SK-N-SH (cell line): ENCODE results near the gene ANKH. TPM values are rescaled to one million over a fixed set of nuclear protein-coding genes. Genes with fewer than 3 reads are reported as not detected.

Source experiments
- CTCF ChIA-PET: fragments of 300-600, 350-600 bp; formaldehyde crosslinking; extraction: SDS; loops from one replicate; lab custom pipeline; 2021; lab: Yijun Ruan, JAX
- POLR2A ChIA-PET: fragments of 350-600 bp; sonication (Branson Sonifier 250); formaldehyde crosslinking; extraction: SDS; loops from one replicate; lab custom pipeline; 2020; ENCODE audit warnings: antibody characterized with exemption, inconsistent platforms; lab: Yijun Ruan, JAX
- DNase-seq: peaks from one replicate; pipeline ENCODE4 v3.0.0; 2012
- H2AFZ ChIP-seq: fragments of 200-600 bp; sonication (generic); 2 replicates; pipeline ENCODE4 v1.8.1; 2016; ENCODE audit warnings: antibody characterized with exemption, mild to moderate bottlenecking, low read depth
- H3F3A ChIP-seq: fragments of 200-600 bp; sonication (generic); replicated peaks from 2 replicates; pipeline ENCODE3; 2016; ENCODE audit warnings: antibody characterized with exemption, mild to moderate bottlenecking; ENCODE audit not compliant: insufficient read depth
- H3K27ac ChIP-seq, 2 experiments: fragments of 200-500 bp in 1 of 2; fragments of 200-600 bp in 1 of 2; sonication (Bioruptor generic) in 1 of 2; sonication (generic), shearing (Covaris generic) in 1 of 2; 2 replicates each; pipeline versions ENCODE4 v1.5.1 to v1.6.1; 2014 to 2016; ENCODE audit warnings: low read depth in 2 of 2, inconsistent platforms in 1 of 2, low read length in 1 of 2, mild to moderate bottlenecking in 1 of 2, mixed read lengths in 1 of 2
- H3K27me3 ChIP-seq: fragments of 200-600 bp; sonication (generic), shearing (Covaris generic); 2 replicates; pipeline ENCODE4 v1.6.1; 2016; ENCODE audit warnings: mixed run types; ENCODE audit not compliant: insufficient read depth
- H3K36me3 ChIP-seq, 2 experiments: fragments of 200-500 bp in 1 of 2; fragments of 200-600 bp in 1 of 2; sonication (Bioruptor generic) in 1 of 2; sonication (generic) in 1 of 2; replicated peaks in 1 of 2; 2 replicates each; pipeline versions ENCODE3 to v1.5.1; 2014 to 2016; ENCODE audit warnings: low read length in 1 of 2, mild to moderate bottlenecking in 1 of 2; ENCODE audit not compliant: insufficient read depth in 2 of 2, control insufficient read depth in 1 of 2
- H3K4me1 ChIP-seq, 2 experiments: fragments of 200-500 bp in 1 of 2; fragments of 200-600 bp in 1 of 2; sonication (Bioruptor generic) in 1 of 2; sonication (generic), shearing (Covaris generic) in 1 of 2; 2 replicates each; pipeline versions ENCODE4 v1.5.1 to v1.6.1; 2014 to 2016; ENCODE audit warnings: low read depth in 1 of 2, low read length in 1 of 2, mixed run types in 1 of 2; ENCODE audit not compliant: insufficient read depth in 2 of 2, control insufficient read depth in 1 of 2
- H3K4me2 ChIP-seq: fragments of 200-600 bp; sonication (generic), shearing (Covaris generic); 2 replicates; pipeline ENCODE4 v1.6.1; 2017; ENCODE audit warnings: mixed run types
- H3K4me3 ChIP-seq, 2 experiments: fragments of 200-500 bp in 1 of 2; fragments of 200-600 bp in 1 of 2; sonication (Bioruptor generic) in 1 of 2; sonication (generic), shearing (Covaris generic) in 1 of 2; 2 replicates each; pipeline versions ENCODE4 v1.5.1 to v1.8.1; 2014 to 2016; ENCODE audit warnings: low read depth in 2 of 2, inconsistent platforms in 1 of 2, low read length in 1 of 2, mild to moderate bottlenecking in 1 of 2, mixed read lengths in 1 of 2, moderate library complexity in 1 of 2
- H3K79me2 ChIP-seq: fragments of 200-600 bp; sonication (generic); 2 replicates; pipeline ENCODE4 v1.8.1; 2017; ENCODE audit warnings: mild to moderate bottlenecking; ENCODE audit not compliant: insufficient read depth
- H3K9ac ChIP-seq: fragments of 200-600 bp; sonication (generic); 2 replicates; pipeline ENCODE4 v1.6.1; 2017; ENCODE audit warnings: mixed run types
- H3K9me2 ChIP-seq: fragments of 200-600 bp; sonication (generic); 2 replicates; pipeline ENCODE4 v1.6.1; 2017; ENCODE audit warnings: mixed run types
- H3K9me3 ChIP-seq: fragments of 200-600 bp; sonication (generic); 2 replicates; pipeline ENCODE4 v1.6.1; 2017; ENCODE audit warnings: mixed run types, mild to moderate bottlenecking, moderate library complexity
- H4K20me1 ChIP-seq: fragments of 200-600 bp; sonication (generic); 2 replicates; pipeline ENCODE4 v1.6.1; 2017; ENCODE audit warnings: mild to moderate bottlenecking, mixed run types; ENCODE audit not compliant: insufficient read depth
- EP300 ChIP-seq, 2 experiments: IDR thresholded peaks; 2 replicates each; pipeline versions ENCODE4 v1.4.0 to v1.6.1; 2012; ENCODE audit warnings: borderline replicate concordance in 1 of 2, low read depth in 1 of 2, low read length in 1 of 2
- FOSL2 ChIP-seq: IDR thresholded peaks from 2 replicates; pipeline ENCODE4 v1.4.0; 2012; ENCODE audit warnings: low read depth, mild to moderate bottlenecking, moderate library complexity, borderline replicate concordance
- FOXJ3 ChIP-seq: sonication (generic); formaldehyde crosslinking; IDR thresholded peaks from 2 replicates; pipeline ENCODE4 v1.5.1; 2020; ENCODE audit warnings: mild to moderate bottlenecking, missing genetic modification reagents
- GABPA ChIP-seq: IDR thresholded peaks from 2 replicates; pipeline ENCODE4 v1.4.0; 2012; ENCODE audit warnings: low read depth, mild to moderate bottlenecking
- JUND ChIP-seq: IDR thresholded peaks from 2 replicates; pipeline ENCODE4 v1.4.0; 2012
- MAX ChIP-seq: IDR thresholded peaks from 2 replicates; pipeline ENCODE4 v1.4.0; 2012; ENCODE audit warnings: low read depth
- MXI1 ChIP-seq: IDR thresholded peaks from 2 replicates; pipeline ENCODE4 v1.6.1; 2012; ENCODE audit warnings: mild to moderate bottlenecking, low read depth, low read length, improper control_type of control experiment
- NFIC ChIP-seq: IDR thresholded peaks from 2 replicates; pipeline ENCODE4 v1.4.0; 2012; ENCODE audit warnings: borderline replicate concordance
- NRF1 ChIP-seq: IDR thresholded peaks from 2 replicates; pipeline ENCODE4 v1.6.1; 2012; ENCODE audit warnings: low read depth, mild to moderate bottlenecking, low read length
- PBX3 ChIP-seq: IDR thresholded peaks from 2 replicates; pipeline ENCODE4; 2012
- POLR2AphosphoS5 ChIP-seq: IDR thresholded peaks from 2 replicates; pipeline ENCODE4 v1.6.1; 2012; ENCODE audit warnings: low read depth, low read length
- RCOR1 ChIP-seq: fragments of 150-350 bp; IDR thresholded peaks from 2 replicates; pipeline ENCODE4 v1.6.1; 2017; ENCODE audit warnings: antibody characterized with exemption, low read length
- TCF12 ChIP-seq: IDR thresholded peaks from 2 replicates; pipeline ENCODE4 v1.4.0; 2012
- ZBTB33 ChIP-seq: IDR thresholded peaks from 2 replicates; pipeline ENCODE4 v1.4.0; 2012; ENCODE audit warnings: low read depth, borderline replicate concordance
- WGBS: methylation state at CpG from one replicate; pipeline ENCODE4 v1.1.6; 2017; ENCODE audit warnings: low lambda C conversion rate; 5-methylcytosine and 5-hydroxymethylcytosine counted together
- polyA plus RNA-seq, 3 experiments: library from polyadenylated mRNA; depleted of rRNA; stranded (reverse); fragments of >200 nt; gene quantifications; 2 replicates each; pipeline ENCODE4 v1.2.3, GENCODE V29; 2012

ANKH gene
- polyA plus RNA-seq, 1 of the 3 experiments (the other 2 are of a cell fraction), result 22.0 TPM

- Histone ChIP-seq H3K9me3 (no peaks in the 10 kb centered on the region), H3K9me2 (no peaks in the 10 kb centered on the region), H3K4me2 (peak overlapping the region; percentile 56), H3K27me3 (no peaks in the 10 kb centered on the region), H3F3A (peaks cover 25% of the 10 kb centered on the region), H4K20me1 (no peaks in the 10 kb centered on the region), H3K4me3 (no peak overlapping the region), H3K9ac (peak overlapping the region; percentile 50; the same call in 1 of the 2 replicates), H2AFZ (no peak overlapping the region), H3K27ac (peak overlapping the region in 1 of 2 experiments; percentile 87; a peak in 2 of 4 replicates), H3K4me1 (peaks cover 15 to 17% of the 10 kb centered on the region in 2 experiments), H3K79me2 (no peaks in the 10 kb centered on the region), H3K36me3 (no peaks in the 10 kb centered on the region)
- ChIA-PET POLR2A (no interaction called here), CTCF (no interaction called here)
- no peak for DNase-seq
- no peak for TF ChIP-seq MXI1
- peak; percentile 52; the same call in 1 of the 2 replicates for TF ChIP-seq NFIC
- TF ChIP-seq ZBTB33, result 0 out of 2 replicates have a peak, but pooled peaks have one; percentile 13
- TF ChIP-seq TCF12, result peak; percentile 74
- peak; percentile 81 for TF ChIP-seq FOSL2
- TF ChIP-seq RCOR1, result no peak
- TF ChIP-seq FOXJ3 (CRISPR knock-in tag), result no peak
- TF ChIP-seq JUND, result peak; percentile 76; the same call in 1 of the 2 replicates
- TF ChIP-seq GABPA, result no peak
- no peak for TF ChIP-seq MAX
- TF ChIP-seq POLR2AphosphoS5, result peak; percentile 15; the same call in 1 of the 2 replicates
- peak in 1 of 2 experiments; percentile 12; a peak in 1 of 4 replicates for TF ChIP-seq EP300 (IDR thresholded peaks at IDR 0.05; ENCODE audit: borderline replicate concordance in 1 of 2, low read depth in 1 of 2, low read length in 1 of 2)
- peak; percentile 78 for TF ChIP-seq PBX3
- WGBS, result 62% methylated on average over 8 of the region's 8 CpGs
These were observed 43.2 kb upstream of the ANKH start for GRCh38 chr5:14914623-14915260.

- no peak overlapping the region for H3K9ac ChIP-seq
- ChIA-PET POLR2A (no interaction called here), CTCF (no interaction called here)
- H2AFZ ChIP-seq, result no peak overlapping the region
- no peak overlapping the region for H3K4me3 ChIP-seq
- no peaks in the 10 kb centered on the region for H3K36me3 ChIP-seq
- 89% methylated on average over 7 of the region's 7 CpGs for WGBS
- TF ChIP-seq NRF1, result no peak
- H3K9me3 ChIP-seq, result no peaks in the 10 kb centered on the region
- H3K27ac ChIP-seq, result peak overlapping the region in 1 of 2 experiments; percentile 87; a peak in 1 of 4 replicates
- H3K4me2 ChIP-seq, result peak overlapping the region; percentile 38; the same call in 1 of the 2 replicates
- no peaks in the 10 kb centered on the region for H3K27me3 ChIP-seq
- no peak for DNase-seq
- no peaks in the 10 kb centered on the region for H3K9me2 ChIP-seq
- H3K79me2 ChIP-seq, result no peaks in the 10 kb centered on the region
- peaks cover 15 to 17% of the 10 kb centered on the region in 2 experiments for H3K4me1 ChIP-seq
- peaks cover 25% of the 10 kb centered on the region for H3F3A ChIP-seq
- no peaks in the 10 kb centered on the region for H4K20me1 ChIP-seq
These were observed 42.6 kb upstream of the ANKH start for GRCh38 chr5:14914193-14914592.
